Liver (tissue), 9 donors: ENCODE data around the gene C2. TPM values are rescaled to one million over a fixed set of nuclear protein-coding genes. Genes with fewer than 3 reads are reported as not detected.

Source experiments
- DNase-seq: peaks from one replicate; pipeline ENCODE4 v3.0.0-alpha.2; 2017; ENCODE audit warnings: low spot score
- H3K27ac ChIP-seq, 2 donors: one replicate each; pipeline ENCODE4 v1.7.0; 2013; ENCODE audit warnings: inconsistent platforms in 2 of 2, low read length in 2 of 2, control low read depth in 1 of 2, low read depth in 1 of 2, mild to moderate bottlenecking in 1 of 2
- H3K27me3 ChIP-seq, 4 donors: one replicate each; pipeline versions ENCODE4 v1.6.1 to v1.7.0; 2013; ENCODE audit warnings: low read length in 3 of 4, inconsistent platforms in 1 of 4, mild to moderate bottlenecking in 1 of 4, moderate library complexity in 1 of 4; ENCODE audit not compliant: control insufficient read depth in 4 of 4, insufficient read depth in 4 of 4
- H3K36me3 ChIP-seq, 4 donors: one replicate each; pipeline versions ENCODE4 v1.6.1 to v1.7.0; 2013; ENCODE audit warnings: low read length in 3 of 4, mild to moderate bottlenecking in 3 of 4, low read depth in 1 of 4, moderate library complexity in 1 of 4; ENCODE audit not compliant: control insufficient read depth in 4 of 4, insufficient read depth in 3 of 4
- H3K4me1 ChIP-seq, 4 donors: one replicate each; pipeline versions ENCODE4 v1.6.1 to v1.7.0; 2013; ENCODE audit warnings: low read length in 3 of 4, mild to moderate bottlenecking in 3 of 4, moderate library complexity in 1 of 4; ENCODE audit not compliant: control insufficient read depth in 4 of 4, insufficient read depth in 4 of 4
- H3K4me3 ChIP-seq, 3 donors: one replicate each; pipeline versions ENCODE4 v1.6.1 to v1.7.0; 2013; ENCODE audit warnings: low read length in 3 of 3, control low read depth in 1 of 3, low read depth in 1 of 3, mild to moderate bottlenecking in 1 of 3
- H3K9ac ChIP-seq, 2 donors: one replicate each; pipeline ENCODE4 v1.7.0; 2013; ENCODE audit warnings: low read length in 2 of 2, mild to moderate bottlenecking in 2 of 2, moderate library complexity in 2 of 2, control low read depth in 1 of 2, low read depth in 1 of 2
- H3K9me3 ChIP-seq, 4 donors: one replicate each; pipeline versions ENCODE4 v1.6.1 to v1.7.0; 2013; ENCODE audit warnings: low read length in 3 of 4; ENCODE audit not compliant: control insufficient read depth in 4 of 4
- EGR1 ChIP-seq, 2 donors: IDR thresholded peaks; 2 replicates each; pipeline ENCODE4 v1.6.1; 2016 to 2018; ENCODE audit warnings: antibody characterized with exemption in 2 of 2, low read depth in 2 of 2
- FOXA1 ChIP-seq: IDR thresholded peaks from 2 replicates; pipeline ENCODE4 v1.6.1; 2016; ENCODE audit warnings: antibody characterized with exemption
- FOXA2 ChIP-seq: IDR thresholded peaks from 2 replicates; pipeline ENCODE4 v1.6.1; 2016; ENCODE audit warnings: antibody characterized with exemption
- GABPA ChIP-seq, 2 donors: IDR thresholded peaks in 1 of 2; conservative IDR thresholded peaks in 1 of 2; 2 replicates each; pipeline ENCODE4 v1.6.1; 2016; ENCODE audit warnings: antibody characterized with exemption in 2 of 2, mild to moderate bottlenecking in 1 of 2, moderate library complexity in 1 of 2
- HNF4A ChIP-seq, 2 donors: conservative IDR thresholded peaks; 2 replicates each; pipeline ENCODE4 v1.6.1; 2016; ENCODE audit warnings: antibody characterized with exemption in 2 of 2, mild to moderate bottlenecking in 2 of 2
- HNF4G ChIP-seq: IDR thresholded peaks from 2 replicates; pipeline ENCODE4 v1.6.1; 2016; ENCODE audit warnings: antibody characterized with exemption
- JUND ChIP-seq, 2 donors: IDR thresholded peaks; 2 replicates each; pipeline ENCODE4 v1.6.1; 2016; ENCODE audit warnings: antibody characterized with exemption in 2 of 2
- NR2F2 ChIP-seq: IDR thresholded peaks from 2 replicates; pipeline ENCODE4 v1.6.1; 2016; ENCODE audit warnings: antibody characterized with exemption
- RAD21 ChIP-seq, 2 donors: IDR thresholded peaks; 2 replicates each; pipeline ENCODE4 v1.6.1; 2016; ENCODE audit warnings: antibody characterized with exemption in 2 of 2, mild to moderate bottlenecking in 2 of 2
- REST ChIP-seq: IDR thresholded peaks from 2 replicates; pipeline ENCODE4 v1.6.1; 2016; ENCODE audit warnings: antibody characterized with exemption, mild to moderate bottlenecking
- RXRA ChIP-seq, 2 donors: IDR thresholded peaks; 2 replicates each; pipeline ENCODE4 v1.6.1; 2017 to 2018; ENCODE audit warnings: antibody characterized with exemption in 2 of 2, mild to moderate bottlenecking in 1 of 2
- SP1 ChIP-seq: IDR thresholded peaks from 2 replicates; pipeline ENCODE4 v1.6.1; 2018; ENCODE audit warnings: antibody characterized with exemption, mild to moderate bottlenecking
- TAF1 ChIP-seq: conservative IDR thresholded peaks from 2 replicates; pipeline ENCODE4 v1.6.1; 2016; ENCODE audit warnings: antibody characterized with exemption, mild to moderate bottlenecking
- YY1 ChIP-seq: IDR thresholded peaks from 2 replicates; pipeline ENCODE4 v1.6.1; 2016; ENCODE audit warnings: antibody characterized with exemption, mild to moderate bottlenecking
- ZBTB33 ChIP-seq: IDR thresholded peaks from 2 replicates; pipeline ENCODE4 v1.6.1; 2016; ENCODE audit warnings: antibody characterized with exemption
- WGBS: extraction: QIAGEN DNeasy Blood & Tissue Kit; methylation state at CpG from one replicate; pipeline ENCODE4 v1.1.7; 2013; 5-methylcytosine and 5-hydroxymethylcytosine counted together
- polyA plus RNA-seq, 2 donors: library from polyadenylated mRNA; stranded (reverse) in 1 of 2; unstranded in 1 of 2; fragments of 200-250 nt in 1 of 2; fragments of >200 nt in 1 of 2; fragmentation: Nextera tagmentation in 1 of 2; extraction: Ambion mirVana in 1 of 2; gene quantifications; one replicate each; pipeline versions ENCODE4 v1.2.1 to v1.2.3, GENCODE V29; 2013 to 2015
- total RNA-seq, 2 donors: library from RNA; depleted of rRNA; stranded (reverse); fragments of >200 nt; gene quantifications; one replicate each; pipeline ENCODE4 v1.2.3, GENCODE V29; 2014
- TF ChIP-seq, protein P1 (sequence below): IDR thresholded peaks from 2 replicates; pipeline ENCODE4 v1.6.1; 2016; ENCODE audit warnings: antibody characterized with exemption
- TF ChIP-seq, protein P2 (sequence below): IDR thresholded peaks from 2 replicates; pipeline ENCODE4 v1.6.1; 2016; ENCODE audit warnings: antibody characterized with exemption
- TF ChIP-seq, protein P3 (sequence below): fragments of 150-350 bp; IDR thresholded peaks from 2 replicates; pipeline ENCODE4 v1.5.1; 2017; ENCODE audit warnings: improper control_type of control experiment, low read depth, low read length; ENCODE audit not compliant: missing input control
- donor health status: healthy.
- donor health status: healthy.
- donor health status: healthy.
- donor health status: healthy.
- donor health status: healthy.

C2 gene
- total and polyA plus RNA-seq, 4 donors: 212 to 522 (median 397) TPM

DNA sequence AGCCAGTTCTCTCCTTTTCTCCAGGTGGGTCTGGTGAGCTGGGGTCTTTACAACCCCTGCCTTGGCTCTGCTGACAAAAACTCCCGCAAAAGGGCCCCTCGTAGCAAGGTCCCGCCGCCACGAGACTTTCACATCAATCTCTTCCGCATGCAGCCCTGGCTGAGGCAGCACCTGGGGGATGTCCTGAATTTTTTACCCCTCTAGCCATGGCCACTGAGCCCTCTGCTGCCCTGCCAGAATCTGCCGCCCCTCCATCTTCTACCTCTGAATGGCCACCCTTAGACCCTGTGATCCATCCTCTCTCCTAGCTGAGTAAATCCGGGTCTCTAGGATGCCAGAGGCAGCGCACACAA lies 17.6 kb downstream of the C2 start:
- WGBS: 66% methylated on average over 9 of the region's 9 CpGs
- H3K9me3 ChIP-seq: no peaks in the 10 kb centered on the region
- H3K9ac ChIP-seq: peak overlapping the region in 1 of 2 donors; percentile 12
- H3K4me1 ChIP-seq: peaks cover 7 to 63% (median 35%) of the 10 kb centered on the region in 4 donors
- no peak for DNase-seq
- H3K36me3 ChIP-seq: peaks cover 2 to 52% (median 31%) of the 10 kb centered on the region in 4 donors
- peak overlapping the region; percentile 78 to 93 for H3K27ac ChIP-seq
- no peak overlapping the region for H3K4me3 ChIP-seq
- no peaks in the 10 kb centered on the region for H3K27me3 ChIP-seq
- no peak for TF ChIP-seq FOXA2
- no peak for TF ChIP-seq RXRA (IDR thresholded peaks at IDR 0.05)
- TF ChIP-seq HNF4G: no peak
- no peak for TF ChIP-seq GABPA (IDR thresholded peaks at IDR 0.05 in 1 of 2, conservative IDR thresholded peaks at IDR 0.05 in 1 of 2)
- no peak for TF ChIP-seq TAF1

DNA sequence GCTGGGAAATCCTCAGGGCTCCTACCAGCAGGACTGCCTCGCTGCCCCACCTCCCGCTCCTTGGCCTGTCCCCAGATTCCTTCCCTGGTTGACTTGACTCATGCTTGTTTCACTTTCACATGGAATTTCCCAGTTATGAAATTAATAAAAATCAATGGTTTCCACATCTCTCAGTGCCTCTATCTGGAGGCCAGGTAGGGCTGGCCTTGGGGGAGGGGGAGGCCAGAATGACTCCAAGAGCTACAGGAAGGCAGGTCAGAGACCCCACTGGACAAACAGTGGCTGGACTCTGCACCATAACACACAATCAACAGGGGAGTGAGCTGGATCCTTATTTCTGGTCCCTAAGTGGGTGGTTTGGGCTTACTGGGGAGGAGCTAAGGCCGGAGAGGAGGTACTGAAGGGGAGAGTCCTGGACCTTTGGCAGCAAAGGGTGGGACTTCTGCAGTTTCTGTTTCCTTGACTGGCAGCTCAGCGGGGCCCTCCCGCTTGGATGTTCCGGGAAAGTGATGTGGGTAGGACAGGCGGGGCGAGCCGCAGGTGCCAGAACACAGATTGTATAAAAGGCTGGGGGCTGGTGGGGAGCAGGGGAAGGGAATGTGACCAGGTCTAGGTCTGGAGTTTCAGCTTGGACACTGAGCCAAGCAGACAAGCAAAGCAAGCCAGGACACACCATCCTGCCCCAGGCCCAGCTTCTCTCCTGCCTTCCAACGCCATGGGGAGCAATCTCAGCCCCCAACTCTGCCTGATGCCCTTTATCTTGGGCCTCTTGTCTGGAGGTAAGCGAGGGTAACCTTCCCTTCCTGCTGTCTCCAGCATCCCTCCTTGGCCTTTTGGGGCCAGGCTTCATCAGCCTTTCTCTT lies 18.2 kb downstream of the C2 start, which contains the start of gene CFB:
Gene CFB, plus strand, starts transcription at position 589 of the 863 bp plus-strand sequence. Its CDS starts 127 bp downstream, at position 716.
- 15% methylated on average over 11 of the region's 11 CpGs for WGBS
- TF ChIP-seq RAD21 (IDR thresholded peaks at IDR 0.05): peak; percentile 55 to 68
- TF ChIP-seq NR2F2: peak; percentile 89
- TF ChIP-seq YY1: peak; percentile 84
- TF ChIP-seq HNF4G: peak; percentile 99
- peak; percentile 94 for TF ChIP-seq TAF1
- TF ChIP-seq HNF4A (conservative IDR thresholded peaks at IDR 0.05): peak; percentile 99
- TF ChIP-seq GABPA (IDR thresholded peaks at IDR 0.05 in 1 of 2, conservative IDR thresholded peaks at IDR 0.05 in 1 of 2): peak; percentile 34 to 82
- TF ChIP-seq, protein P1, sequence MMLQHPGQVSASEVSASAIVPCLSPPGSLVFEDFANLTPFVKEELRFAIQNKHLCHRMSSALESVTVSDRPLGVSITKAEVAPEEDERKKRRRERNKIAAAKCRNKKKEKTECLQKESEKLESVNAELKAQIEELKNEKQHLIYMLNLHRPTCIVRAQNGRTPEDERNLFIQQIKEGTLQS: peak; percentile 82
- TF ChIP-seq EGR1 (IDR thresholded peaks at IDR 0.05; ENCODE audit: low read depth in 2 of 2): peak; percentile 79 to 87
- TF ChIP-seq, protein P2, sequence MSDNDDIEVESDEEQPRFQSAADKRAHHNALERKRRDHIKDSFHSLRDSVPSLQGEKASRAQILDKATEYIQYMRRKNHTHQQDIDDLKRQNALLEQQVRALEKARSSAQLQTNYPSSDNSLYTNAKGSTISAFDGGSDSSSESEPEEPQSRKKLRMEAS: peak; percentile 94
- TF ChIP-seq RXRA (IDR thresholded peaks at IDR 0.05): peak; percentile 99
- TF ChIP-seq FOXA2: peak; percentile 90
- peak; percentile 100 for TF ChIP-seq SP1
- peak; percentile 90 for TF ChIP-seq REST
- TF ChIP-seq ZBTB33: peak; percentile 94
- TF ChIP-seq JUND (IDR thresholded peaks at IDR 0.05): peak; percentile 89 to 90
- TF ChIP-seq, protein P3, sequence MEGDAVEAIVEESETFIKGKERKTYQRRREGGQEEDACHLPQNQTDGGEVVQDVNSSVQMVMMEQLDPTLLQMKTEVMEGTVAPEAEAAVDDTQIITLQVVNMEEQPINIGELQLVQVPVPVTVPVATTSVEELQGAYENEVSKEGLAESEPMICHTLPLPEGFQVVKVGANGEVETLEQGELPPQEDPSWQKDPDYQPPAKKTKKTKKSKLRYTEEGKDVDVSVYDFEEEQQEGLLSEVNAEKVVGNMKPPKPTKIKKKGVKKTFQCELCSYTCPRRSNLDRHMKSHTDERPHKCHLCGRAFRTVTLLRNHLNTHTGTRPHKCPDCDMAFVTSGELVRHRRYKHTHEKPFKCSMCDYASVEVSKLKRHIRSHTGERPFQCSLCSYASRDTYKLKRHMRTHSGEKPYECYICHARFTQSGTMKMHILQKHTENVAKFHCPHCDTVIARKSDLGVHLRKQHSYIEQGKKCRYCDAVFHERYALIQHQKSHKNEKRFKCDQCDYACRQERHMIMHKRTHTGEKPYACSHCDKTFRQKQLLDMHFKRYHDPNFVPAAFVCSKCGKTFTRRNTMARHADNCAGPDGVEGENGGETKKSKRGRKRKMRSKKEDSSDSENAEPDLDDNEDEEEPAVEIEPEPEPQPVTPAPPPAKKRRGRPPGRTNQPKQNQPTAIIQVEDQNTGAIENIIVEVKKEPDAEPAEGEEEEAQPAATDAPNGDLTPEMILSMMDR: no peak
- peak; percentile 94 for TF ChIP-seq FOXA1
- Histone ChIP-seq H3K4me1 (peaks cover 7 to 59% (median 34%) of the 10 kb centered on the region in 4 donors), H3K4me3 (peak within 1 kb of the TSS; percentile 64 to 97 (median 81)), H3K36me3 (peaks cover 2 to 52% (median 36%) of the 10 kb centered on the region in 4 donors), H3K9ac (peak within 1 kb of the TSS; percentile 80 to 96), H3K27ac (peak within 1 kb of the TSS; percentile 78 to 93), H3K9me3 (no peaks in the 10 kb centered on the region), H3K27me3 (no peaks in the 10 kb centered on the region)
- peak; percentile 68 for DNase-seq
